WTC11 (cell line): ENCODE data around the gene TMEM184A. TPM values are rescaled to one million over a fixed set of nuclear protein-coding genes. Genes with fewer than 3 reads are reported as not detected.
A peak's percentile ranks its signal among the peaks of the same experiment; 100 is the strongest.

Experiments
- ATAC-seq: fragments of 200-7000 bp; cut with Tn5 transposase; 2 replicates; pipeline ENCODE4 v1.10.0; 2021; ENCODE audit warnings: mild to moderate bottlenecking, moderate library complexity
- CTCF ChIA-PET: fragments of 300-600 bp; sonication (Branson Sonifier 250); formaldehyde crosslinking; loops from one replicate; lab custom pipeline; 2021; ENCODE audit warnings: antibody characterized with exemption; lab: Charles Lee
- POLR2A ChIA-PET: fragments of 350-600 bp; sonication (Branson Sonifier 250); formaldehyde crosslinking; loops from one replicate; lab custom pipeline; 2021; ENCODE audit warnings: antibody characterized with exemption; lab: Charles Lee
- DNase-seq: peaks from one replicate; pipeline ENCODE4 v3.0.0; 2021; ENCODE audit warnings: low spot score
- H3K27ac Mint-ChIP-seq: 2 replicates; pipeline ENCODE4 v1.8.0; 2021; ENCODE audit warnings: mixed read lengths
- H3K27me3 Mint-ChIP-seq: 2 replicates; pipeline ENCODE4 v1.8.0; 2021; ENCODE audit warnings: low read depth, mild to moderate bottlenecking, moderate library complexity, mixed read lengths
- H3K36me3 Mint-ChIP-seq: 2 replicates; pipeline ENCODE4 v1.8.0; 2021; ENCODE audit warnings: mixed read lengths
- H3K4me1 Mint-ChIP-seq: 2 replicates; pipeline ENCODE4 v1.8.0; 2022; ENCODE audit warnings: mixed read lengths
- H3K4me3 Mint-ChIP-seq: 2 replicates; pipeline ENCODE4 v1.8.0; 2021; ENCODE audit warnings: mild to moderate bottlenecking, moderate library complexity, mixed read lengths
- H3K9me3 Mint-ChIP-seq: 2 replicates; pipeline ENCODE4 v1.8.0; 2021; ENCODE audit warnings: mixed read lengths
- ATF1 ChIP-seq: sonication (generic); formaldehyde crosslinking; IDR thresholded peaks from 2 replicates; pipeline ENCODE4 v1.8.1; 2023; ENCODE audit warnings: mild to moderate bottlenecking, moderate library complexity, missing genetic modification reagents
- E2F5 ChIP-seq: sonication (generic); formaldehyde crosslinking; IDR thresholded peaks from 2 replicates; pipeline ENCODE4 v1.8.1; 2022; ENCODE audit warnings: mild to moderate bottlenecking, moderate library complexity, missing genetic modification reagents
- ELF4 ChIP-seq: sonication (generic); formaldehyde crosslinking; IDR thresholded peaks from 2 replicates; pipeline ENCODE4 v1.8.1; 2022; ENCODE audit warnings: low read depth, mild to moderate bottlenecking, moderate library complexity, missing genetic modification reagents
- EMX1 ChIP-seq: fragments of 250-450 bp; sonication (Bioruptor Pico); IDR thresholded peaks from 2 replicates; pipeline ENCODE4 v1.8.0; 2021; ENCODE audit warnings: mild to moderate bottlenecking
- ETV6 ChIP-seq: sonication (generic); formaldehyde crosslinking; IDR thresholded peaks from 2 replicates; pipeline ENCODE4 v1.8.1; 2022; ENCODE audit warnings: mild to moderate bottlenecking, missing genetic modification reagents
- FOXP4 ChIP-seq: sonication (generic); formaldehyde crosslinking; IDR thresholded peaks from 2 replicates; pipeline ENCODE4 v1.8.0; 2022; ENCODE audit warnings: mild to moderate bottlenecking, missing genetic modification reagents
- GTF2I ChIP-seq: fragments of 250-450 bp; sonication (Bioruptor Pico); conservative IDR thresholded peaks from 2 replicates; pipeline ENCODE4 v1.4.0; 2021; ENCODE audit warnings: mild to moderate bottlenecking
- IRF2 ChIP-seq: sonication (generic); formaldehyde crosslinking; IDR thresholded peaks from 2 replicates; pipeline ENCODE4 v1.8.0; 2022; ENCODE audit warnings: low read depth, missing genetic modification reagents, borderline replicate concordance
- JAZF1 ChIP-seq: fragments of 250-450 bp; sonication (Bioruptor Pico); IDR thresholded peaks from 2 replicates; pipeline ENCODE4 v1.9.0; 2021; ENCODE audit warnings: moderate library complexity, mild to moderate bottlenecking, inconsistent platforms
- MAX ChIP-seq: sonication (generic); formaldehyde crosslinking; IDR thresholded peaks from 2 replicates; pipeline ENCODE4 v1.8.0; 2022; ENCODE audit warnings: mild to moderate bottlenecking, missing genetic modification reagents
- MLX ChIP-seq: sonication (generic); formaldehyde crosslinking; IDR thresholded peaks from 2 replicates; pipeline ENCODE4 v1.8.1; 2023; ENCODE audit warnings: mild to moderate bottlenecking, missing genetic modification reagents, moderate library complexity
- MYBL2 ChIP-seq: sonication (generic); formaldehyde crosslinking; IDR thresholded peaks from 2 replicates; pipeline ENCODE4 v1.8.1; 2023; ENCODE audit warnings: mild to moderate bottlenecking, moderate library complexity, missing genetic modification reagents
- OVOL2 ChIP-seq: fragments of 250-450 bp; sonication (Bioruptor Pico); IDR thresholded peaks from 2 replicates; pipeline ENCODE4 v1.9.0; 2021; ENCODE audit warnings: mild to moderate bottlenecking, borderline replicate concordance
- TEAD4 ChIP-seq: sonication (generic); formaldehyde crosslinking; IDR thresholded peaks from 2 replicates; pipeline ENCODE4 v1.8.0; 2022; ENCODE audit warnings: mild to moderate bottlenecking, missing genetic modification reagents
- USF2 ChIP-seq: sonication (generic); formaldehyde crosslinking; IDR thresholded peaks from 2 replicates; pipeline ENCODE4 v1.8.1; 2023; ENCODE audit warnings: mild to moderate bottlenecking, missing genetic modification reagents, moderate library complexity
- ZMAT4 ChIP-seq: fragments of 250-450 bp; sonication (Bioruptor Pico); IDR thresholded peaks from 2 replicates; pipeline ENCODE4 v1.9.0; 2021; ENCODE audit warnings: mild to moderate bottlenecking
- ZNF121 ChIP-seq: sonication (generic); formaldehyde crosslinking; IDR thresholded peaks from 2 replicates; pipeline ENCODE4 v1.8.0; 2023; ENCODE audit warnings: missing genetic modification reagents
- ZNF416 ChIP-seq: fragments of 250-450 bp; sonication (Bioruptor Pico); IDR thresholded peaks from 2 replicates; pipeline ENCODE4 v1.9.0; 2021; ENCODE audit warnings: mild to moderate bottlenecking, inconsistent platforms
- ZNF512 ChIP-seq: sonication (generic); formaldehyde crosslinking; IDR thresholded peaks from 2 replicates; pipeline ENCODE4 v1.8.1; 2022; ENCODE audit warnings: missing genetic modification reagents, borderline replicate concordance
- ZNF532 ChIP-seq: fragments of 250-450 bp; sonication (Bioruptor Pico); IDR thresholded peaks from 2 replicates; pipeline ENCODE4 v1.9.0; 2021; ENCODE audit warnings: mild to moderate bottlenecking, borderline replicate concordance
- total RNA-seq: library from RNA; stranded (reverse); gene quantifications from 3 replicates; pipeline ENCODE4 v1.2.3, GENCODE V29; 2021

Gene TMEM184A
- total RNA-seq, 1 experiment from 2014 or later: 1.4 TPM

- DNase-seq (no peak), ATAC-seq (no peak)
- no peaks in the 10 kb centered on the region for H3K36me3 Mint-ChIP-seq
- no peak overlapping the region for H3K4me3 Mint-ChIP-seq
- no peaks in the 10 kb centered on the region for H3K9me3 Mint-ChIP-seq
- ChIA-PET CTCF (interaction anchor here (1.2 to 2.7 kb wide), 4 partner anchors 10 to 72 kb away, joined by 3 to 7 read pairs (median 6); partner anchors contain the start of gene TMEM184A), POLR2A (no interaction called here)
- TF ChIP-seq JAZF1 (CRISPR knock-in tag) (no peak), FOXP4 (CRISPR knock-in tag) (no peak), ZMAT4 (CRISPR knock-in tag) (no peak), EMX1 (CRISPR knock-in tag) (no peak), MAX (CRISPR knock-in tag) (no peak), IRF2 (no peak), OVOL2 (CRISPR knock-in tag) (no peak), ATF1 (CRISPR knock-in tag) (no peak), E2F5 (CRISPR knock-in tag) (no peak), ETV6 (no peak), GTF2I (CRISPR knock-in tag) (no peak), ZNF121 (no peak)
- H3K27me3 Mint-ChIP-seq: no peaks in the 10 kb centered on the region
- H3K27ac Mint-ChIP-seq: no peak overlapping the region
- H3K4me1 Mint-ChIP-seq: no peaks in the 10 kb centered on the region
Observed at GRCh38 chr7:1546274-1546908, 9.6 kb downstream of the TMEM184A start.

GRCh38 chr7:1545417-1546246 is 10.4 kb downstream of the TMEM184A start:
- ChIA-PET CTCF (interaction anchor here (1.5 to 2.7 kb wide), 4 partner anchors 10 to 41 kb away, joined by 3 to 7 read pairs (median 6); partner anchors contain the start of gene TMEM184A), POLR2A (no interaction called here)
- no peak overlapping the region for H3K4me3 Mint-ChIP-seq
- no peaks in the 10 kb centered on the region for H3K4me1 Mint-ChIP-seq
- H3K27me3 Mint-ChIP-seq: no peaks in the 10 kb centered on the region
- DNase-seq (no peak), ATAC-seq (0 out of 2 replicates have a peak, but pooled peaks have one; percentile 11)
- no peaks in the 10 kb centered on the region for H3K9me3 Mint-ChIP-seq
- H3K36me3 Mint-ChIP-seq: no peaks in the 10 kb centered on the region
- H3K27ac Mint-ChIP-seq: no peak overlapping the region
- TF ChIP-seq ZNF532 (no peak), ZNF512 (CRISPR knock-in tag) (no peak), USF2 (CRISPR knock-in tag) (no peak), TEAD4 (CRISPR knock-in tag) (no peak), ZNF416 (CRISPR knock-in tag) (no peak), MLX (CRISPR knock-in tag) (no peak), ELF4 (no peak), MYBL2 (CRISPR knock-in tag) (no peak)
